Caco-2 (cell line): ENCODE measurements around the gene KRT78. TPM values are rescaled to one million over a fixed set of nuclear protein-coding genes. Genes with fewer than 3 reads are reported as not detected.

ENCODE experiments used
- BruUV-seq: library from RNA; stranded (reverse); fragments of 400-500 nt; replicated peaks from 2 replicates; lab custom pipeline; 2021; lab: Mats Ljungman, UMichigan
- CTCF ChIA-PET: fragments of 300-600 bp; sonication (Branson Sonifier 250); formaldehyde crosslinking; loops from one replicate; lab custom pipeline; 2022; ENCODE audit warnings: antibody characterized with exemption; lab: Charles Lee
- POLR2A ChIA-PET: fragments of 300-600 bp; sonication (Branson Sonifier 250); formaldehyde crosslinking; loops from one replicate; lab custom pipeline; 2022; ENCODE audit warnings: antibody characterized with exemption; lab: Charles Lee
- DNase-seq, 2 experiments: peaks; one replicate each; pipeline versions ENCODE4 v3.0.0 to v3.0.0-alpha.2; 2020 to 2022
- H3K27me3 ChIP-seq: replicated peaks from 2 replicates; pipeline ENCODE4 v1.6.0; 2011; ENCODE audit warnings: low read length; ENCODE audit not compliant: control insufficient read depth, insufficient read depth
- H3K36me3 ChIP-seq: 2 replicates; pipeline ENCODE4 v1.5.1; 2011; ENCODE audit warnings: low read length; ENCODE audit not compliant: control insufficient read depth, insufficient read depth
- H3K4me1 ChIP-seq: fragments of 250-450 bp; sonication (Bioruptor Pico); 2 replicates; pipeline ENCODE4 v1.5.1; 2020; ENCODE audit warnings: mild to moderate bottlenecking
- H3K4me3 ChIP-seq: 2 replicates; pipeline ENCODE4 v1.5.1; 2011; ENCODE audit warnings: low read depth, mild to moderate bottlenecking, control low read depth, low read length
- H3K9me3 ChIP-seq: fragments of 250-450 bp; sonication (Bioruptor Pico); 2 replicates; pipeline ENCODE4 v1.5.1; 2020; ENCODE audit warnings: mild to moderate bottlenecking, moderate library complexity
- H3K27ac Mint-ChIP-seq: one replicate; pipeline ENCODE4 v1.8.0; 2022; ENCODE audit warnings: mixed read lengths; ENCODE audit not compliant: unreplicated experiment
- H3K27me3 Mint-ChIP-seq: one replicate; pipeline ENCODE4 v1.8.0; 2022; ENCODE audit warnings: mixed read lengths; ENCODE audit not compliant: insufficient read depth, unreplicated experiment
- H3K36me3 Mint-ChIP-seq: one replicate; pipeline ENCODE4 v1.8.0; 2022; ENCODE audit warnings: mild to moderate bottlenecking, mixed read lengths; ENCODE audit not compliant: insufficient read depth, unreplicated experiment
- H3K4me1 Mint-ChIP-seq: one replicate; pipeline ENCODE4 v1.8.0; 2022; ENCODE audit warnings: low read depth, mixed read lengths; ENCODE audit not compliant: unreplicated experiment
- H3K4me3 Mint-ChIP-seq: one replicate; pipeline ENCODE4 v1.8.0; 2022; ENCODE audit warnings: mild to moderate bottlenecking, moderate library complexity, mixed read lengths; ENCODE audit not compliant: unreplicated experiment
- H3K9me3 Mint-ChIP-seq: one replicate; pipeline ENCODE4 v1.8.0; 2022; ENCODE audit warnings: mixed read lengths; ENCODE audit not compliant: unreplicated experiment
- CTCF ChIP-seq, 2 experiments: fragments of 200-600 bp in 1 of 2; IDR thresholded peaks; 1 replicate in 1 of 2; 2 replicates in 1 of 2; pipeline versions ENCODE4 v1.5.1 to v1.8.0; 2011 to 2022; ENCODE audit warnings: antibody characterized with exemption in 1 of 2, control low read depth in 1 of 2, inconsistent platforms in 1 of 2, low read depth in 1 of 2, low read length in 1 of 2, mild to moderate bottlenecking in 1 of 2, moderate library complexity in 1 of 2; ENCODE audit not compliant: insufficient read depth in 1 of 2, severe bottlenecking in 1 of 2, unreplicated experiment in 1 of 2
- intact Hi-C: fragments of 100-400 bp; cut with micrococcal nuclease; formaldehyde crosslinking; loops from one replicate; pipeline ENCODE4 v1.10.0; 2022; ENCODE audit not compliant: unreplicated experiment
- total RNA-seq: library from RNA; stranded (reverse); gene quantifications from 2 replicates; pipeline ENCODE4 v1.2.3, GENCODE V29; 2022

KRT78 gene
- total RNA-seq, 1 experiment from 2014 or later: not detected

DNA sequence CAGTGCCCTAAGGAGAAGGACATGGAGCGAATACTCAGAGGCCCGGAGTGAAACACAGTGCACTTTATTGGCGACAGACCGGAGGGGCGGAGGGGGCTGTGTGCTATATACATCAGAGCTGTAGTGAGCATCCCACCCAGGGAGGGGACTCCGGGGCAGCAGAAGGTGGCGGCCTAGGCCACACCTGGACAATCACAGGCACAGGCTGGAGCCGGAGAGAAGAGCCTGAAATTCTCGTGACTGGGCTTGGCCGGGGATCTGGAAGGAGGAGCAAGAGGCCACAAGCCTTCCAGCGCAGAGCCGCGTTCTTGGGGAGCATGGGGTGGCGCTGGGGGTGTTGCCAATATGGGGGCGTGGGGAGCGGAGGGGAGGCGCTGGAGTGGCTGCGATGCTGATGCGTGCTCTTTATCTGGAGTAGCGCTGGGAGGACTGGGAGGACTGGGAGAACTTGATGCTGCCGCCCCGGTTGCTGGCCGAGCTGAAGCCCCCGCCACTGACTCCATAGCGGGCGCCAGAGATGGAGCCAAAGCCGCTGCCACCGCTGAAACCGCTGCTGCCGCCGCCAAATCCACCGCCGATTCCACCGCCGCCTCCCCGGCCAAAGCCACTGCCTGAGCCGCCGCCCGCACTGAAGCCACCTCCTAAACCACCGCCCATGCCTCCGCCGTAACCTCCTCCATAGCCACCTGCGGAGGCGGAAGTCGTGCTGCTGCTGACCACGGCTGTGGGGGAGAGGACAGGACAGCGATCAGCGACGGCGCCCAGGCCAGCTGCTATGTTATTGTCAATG, 59.0 kb downstream of the KRT78 start:
- no peaks in the 10 kb centered on the region for H3K4me1 ChIP-seq
- no TSS peak for BruUV-seq
- ChIA-PET POLR2A (no interaction called here), CTCF (no interaction called here)
- H3K4me3 ChIP-seq: no peak overlapping the region
- no peaks in the 10 kb centered on the region for H3K27me3 ChIP-seq
- no peak overlapping the region for H3K4me3 Mint-ChIP-seq
- no peak for DNase-seq
- intact Hi-C loops: no loop called here
- no peaks in the 10 kb centered on the region for H3K9me3 ChIP-seq
- no peaks in the 10 kb centered on the region for H3K4me1 Mint-ChIP-seq
- peaks cover 7% of the 10 kb centered on the region for H3K27me3 Mint-ChIP-seq
- no peaks in the 10 kb centered on the region for H3K36me3 Mint-ChIP-seq
- no peak for TF ChIP-seq CTCF (IDR thresholded peaks at IDR 0.05; ENCODE audit: insufficient read depth in 1 of 2, low read depth in 1 of 2, low read length in 1 of 2, severe bottlenecking in 1 of 2, unreplicated experiment in 1 of 2)
- H3K27ac Mint-ChIP-seq: no peak overlapping the region
- peaks cover 9% of the 10 kb centered on the region for H3K9me3 Mint-ChIP-seq
- no peaks in the 10 kb centered on the region for H3K36me3 ChIP-seq

DNA sequence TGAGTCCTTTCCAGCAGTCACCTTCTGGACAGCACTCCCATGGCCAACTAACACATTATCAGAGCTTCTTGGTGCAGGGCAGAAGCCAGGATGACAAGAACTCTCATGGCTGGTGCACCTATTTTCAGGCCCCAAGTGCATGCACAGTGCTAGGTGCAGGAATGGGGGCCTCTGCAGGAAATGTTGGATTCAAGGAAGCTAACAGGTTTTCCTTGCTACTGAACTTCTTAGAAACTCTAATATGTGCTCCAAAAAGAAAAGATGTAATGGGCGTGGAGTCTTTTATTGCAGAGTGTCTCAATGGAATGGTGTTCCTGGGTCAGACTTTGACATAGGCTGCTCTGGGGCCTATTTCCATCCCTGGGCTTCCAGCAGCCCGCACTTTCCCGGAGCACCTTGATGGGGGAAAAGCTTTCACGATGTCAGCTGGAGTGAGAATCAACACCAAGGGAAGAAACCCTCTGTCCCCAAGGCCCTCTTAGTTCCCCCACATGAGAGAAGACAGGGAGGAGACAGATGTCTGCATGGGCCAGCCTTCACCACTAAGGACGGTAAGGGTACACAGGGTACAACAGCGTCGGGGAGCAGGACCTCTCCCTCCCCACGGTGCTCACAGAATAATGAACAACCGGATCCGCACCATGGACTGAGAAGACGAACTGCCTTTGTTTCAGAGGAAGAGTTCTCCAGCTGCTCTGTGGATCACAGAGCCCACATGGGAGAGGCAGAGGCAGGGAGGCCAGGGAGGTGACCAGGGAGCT, 59.7 kb downstream of the KRT78 start:
- no peaks in the 10 kb centered on the region for H3K36me3 ChIP-seq
- Mint-ChIP-seq H3K4me1 (no peaks in the 10 kb centered on the region), H3K36me3 (no peaks in the 10 kb centered on the region), H3K27me3 (peaks cover 8% of the 10 kb centered on the region), H3K9me3 (peaks cover 9% of the 10 kb centered on the region), H3K27ac (no peak overlapping the region), H3K4me3 (no peak overlapping the region)
- no peaks in the 10 kb centered on the region for H3K4me1 ChIP-seq
- CTCF ChIA-PET: no interaction called here
- POLR2A ChIA-PET: no interaction called here
- H3K27me3 ChIP-seq: no peaks in the 10 kb centered on the region
- no peak overlapping the region for H3K4me3 ChIP-seq
- BruUV-seq: no TSS peak
- intact Hi-C loops: no loop called here
- TF ChIP-seq CTCF (IDR thresholded peaks at IDR 0.05; ENCODE audit: insufficient read depth in 1 of 2, low read depth in 1 of 2, low read length in 1 of 2, severe bottlenecking in 1 of 2, unreplicated experiment in 1 of 2): no peak
- no peaks in the 10 kb centered on the region for H3K9me3 ChIP-seq
- DNase-seq: no peak

DNA sequence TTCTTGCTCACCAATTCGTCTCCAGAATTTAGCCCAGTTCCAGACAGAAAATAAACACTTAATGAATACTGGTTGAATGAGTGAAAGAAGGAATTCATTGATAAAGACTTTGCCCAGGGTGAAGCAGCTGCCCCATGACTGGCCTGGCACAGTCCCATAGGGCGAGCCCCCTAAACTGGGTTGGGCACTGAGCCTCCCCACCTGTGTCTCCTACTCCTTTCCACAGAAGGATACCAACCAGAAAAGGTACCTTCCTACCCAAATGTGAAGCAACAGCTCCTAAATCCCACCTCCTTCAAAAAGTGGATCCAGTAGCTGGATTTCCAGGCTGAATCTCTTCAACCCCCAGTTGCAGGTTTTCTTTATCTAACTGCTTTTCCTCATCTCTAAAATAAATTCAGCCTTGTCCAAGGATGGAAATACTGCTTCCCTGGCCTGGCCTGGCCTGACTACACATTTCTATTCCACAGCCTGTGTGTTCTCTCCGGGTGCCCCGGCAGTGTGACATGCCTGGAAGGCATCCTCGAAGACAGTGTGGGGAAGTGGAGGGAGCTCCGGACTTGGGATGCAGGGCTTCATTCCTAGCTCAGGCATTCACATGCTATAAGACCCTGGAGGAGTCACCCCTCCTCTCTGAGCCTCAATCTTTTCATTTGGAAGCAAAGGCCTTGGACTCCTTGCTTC, 60.5 kb downstream of the KRT78 start:
- no peaks in the 10 kb centered on the region for H3K27me3 ChIP-seq
- no peak for TF ChIP-seq CTCF (IDR thresholded peaks at IDR 0.05; ENCODE audit: insufficient read depth in 1 of 2, low read depth in 1 of 2, low read length in 1 of 2, severe bottlenecking in 1 of 2, unreplicated experiment in 1 of 2)
- ChIA-PET CTCF (no interaction called here), POLR2A (no interaction called here)
- DNase-seq: no peak
- peaks cover 10% of the 10 kb centered on the region for H3K27me3 Mint-ChIP-seq
- no TSS peak for BruUV-seq
- intact Hi-C loops: no loop called here
- H3K36me3 ChIP-seq: no peaks in the 10 kb centered on the region
- no peak overlapping the region for H3K27ac Mint-ChIP-seq
- no peak overlapping the region for H3K4me3 ChIP-seq
- no peak overlapping the region for H3K4me3 Mint-ChIP-seq
- peaks cover 9% of the 10 kb centered on the region for H3K9me3 Mint-ChIP-seq
- H3K9me3 ChIP-seq: no peaks in the 10 kb centered on the region
- H3K4me1 Mint-ChIP-seq: no peaks in the 10 kb centered on the region
- no peaks in the 10 kb centered on the region for H3K36me3 Mint-ChIP-seq
- H3K4me1 ChIP-seq: no peaks in the 10 kb centered on the region
